HL-60 (cell line): ENCODE results near the gene LDLR.
"Not testable (repeated sequence)": the region's sequence is repeated elsewhere in the genome, so short reads cannot be mapped to it uniquely, and the experiment has no call there.

ENCODE experiments used
- DNase-seq, 2 experiments: peaks; one replicate each; pipeline ENCODE4 v3.0.0-alpha.2; 2010 to 2020; ENCODE audit warnings: low read depth in 1 of 2, low spot score in 1 of 2
- H3K27ac ChIP-seq: fragments of 250-450 bp; sonication (Bioruptor Pico); replicated peaks from 2 replicates; pipeline ENCODE4 v1.5.1; 2020; ENCODE audit warnings: mild to moderate bottlenecking, moderate library complexity
- H3K27me3 ChIP-seq: fragments of 250-450 bp; sonication (Bioruptor Pico); 2 replicates; pipeline ENCODE4 v1.5.1; 2021; ENCODE audit warnings: mild to moderate bottlenecking, moderate library complexity; ENCODE audit not compliant: insufficient read depth, poor library complexity, severe bottlenecking
- H3K4me3 ChIP-seq: replicated peaks from 2 replicates; pipeline ENCODE4 v1.5.1; 2011; ENCODE audit warnings: mild to moderate bottlenecking, control low read depth, low read length; ENCODE audit not compliant: insufficient read depth
- CTCF ChIP-seq: IDR thresholded peaks from one replicate; pipeline ENCODE4 v1.5.1; 2011; ENCODE audit warnings: low read length, control low read depth, inconsistent platforms; ENCODE audit not compliant: insufficient read depth
- GABPA ChIP-seq: IDR thresholded peaks from 2 replicates; pipeline ENCODE4 v1.6.1; 2012; ENCODE audit warnings: low read depth
- POLR2AphosphoS5 ChIP-seq: IDR thresholded peaks from 2 replicates; pipeline ENCODE4 v1.6.1; 2012; ENCODE audit warnings: low read depth
- REST ChIP-seq: IDR thresholded peaks from 2 replicates; pipeline ENCODE4 v1.6.1; 2012; ENCODE audit warnings: low read depth; ENCODE audit not compliant: insufficient replicate concordance
- SPI1 ChIP-seq: IDR thresholded peaks from 2 replicates; pipeline ENCODE4 v1.6.1; 2012; ENCODE audit warnings: low read depth, mild to moderate bottlenecking, borderline replicate concordance
- microRNA-seq: library from miRNA; unstranded; fragments of <30 nt; microRNA quantifications from one replicate; pipeline ENCODE4, GENCODE V29; 2018

LDLR gene

GRCh38 chr19:11179716-11180297, 90.5 kb downstream of the LDLR start:
- DNase-seq, result no peak
- H3K27ac ChIP-seq, result no peak overlapping the region
- H3K4me3 ChIP-seq, result no peak overlapping the region
- H3K27me3 ChIP-seq, result no peaks in the 10 kb centered on the region
- no peak for TF ChIP-seq GABPA

- TF ChIP-seq GABPA, result no peak
- TF ChIP-seq POLR2AphosphoS5, result no peak
- no peak for TF ChIP-seq CTCF
- TF ChIP-seq REST, result no peak
- TF ChIP-seq SPI1, result no peak
- Histone ChIP-seq H3K27me3 (no peaks in the 10 kb centered on the region), H3K27ac (no peak overlapping the region), H3K4me3 (no peak overlapping the region)
- DNase-seq, result no peak
Measured at GRCh38 chr19:11180346-11180745, 91.1 kb downstream of the LDLR start.

GRCh38 chr19:11180975-11181374, 91.7 kb downstream of the LDLR start:
- not testable (repeated sequence) for DNase-seq, H3K27me3 ChIP-seq, H3K27ac ChIP-seq, H3K4me3 ChIP-seq

GRCh38 chr19:11181488-11181887, 92.2 kb downstream of the LDLR start:
- DNase-seq, result no peak
- no peaks in the 10 kb centered on the region for H3K27me3 ChIP-seq
- H3K27ac ChIP-seq, result no peak overlapping the region
- no peak overlapping the region for H3K4me3 ChIP-seq
- no peak for TF ChIP-seq GABPA
- no peak for TF ChIP-seq REST
- TF ChIP-seq SPI1, result no peak
- TF ChIP-seq POLR2AphosphoS5, result no peak
- no peak for TF ChIP-seq CTCF

Small RNA genes lying within 50 kb of the gene (microRNA-seq; reads per million reads assigned to microRNA genes)
- 6.3 reads per million, percentile 21 among the genes with 10 or more reads in this experiment for gene MIR6886
